MG63 (cell line): Measurements from ENCODE around the gene MCEMP1. TPM values are rescaled to one million over a fixed set of nuclear protein-coding genes. Genes with fewer than 3 reads are reported as not detected.

Source experiments
- DNase-seq: peaks from one replicate; pipeline ENCODE4 v3.0.0-alpha.2; 2020
- H3K27me3 ChIP-seq: fragments of 250-450 bp; sonication (Bioruptor Pico); 2 replicates; pipeline ENCODE4 v1.5.1; 2020; ENCODE audit warnings: mild to moderate bottlenecking, moderate library complexity
- H3K36me3 ChIP-seq: fragments of 250-450 bp; sonication (Bioruptor Pico); 2 replicates; pipeline ENCODE4 v1.5.1; 2020; ENCODE audit warnings: mild to moderate bottlenecking, moderate library complexity
- H3K4me3 ChIP-seq: fragments of 250-450 bp; sonication (Bioruptor Pico); 2 replicates; pipeline ENCODE4 v1.5.1; 2020; ENCODE audit warnings: mild to moderate bottlenecking, moderate library complexity
- H3K9me3 ChIP-seq: fragments of 250-450 bp; sonication (Bioruptor Pico); 2 replicates; pipeline ENCODE4 v1.5.1; 2020; ENCODE audit warnings: mild to moderate bottlenecking, moderate library complexity
- total RNA-seq: library from RNA; depleted of rRNA; stranded (reverse); fragments of >200 nt; shearing (Covaris generic); gene quantifications from 2 replicates; pipeline ENCODE4 v1.2.3, GENCODE V29; 2014; ENCODE audit warnings: low replicate concordance; rRNA removed

The MCEMP1 gene
- not detected in 2 replicates for total RNA-seq

- Histone ChIP-seq H3K4me3 (no peak within 1 kb of the TSS), H3K9me3 (peaks cover 14% of the 10 kb centered on the region), H3K27me3 (peaks cover 66% of the 10 kb centered on the region), H3K36me3 (no peaks in the 10 kb centered on the region)
- DNase-seq = no peak
Observed at GRCh38 chr19:7676854-7677253, at the start of gene MCEMP1. TSS of gene MCEMP1 (plus strand) at chr19:7677090. CDS start at chr19:7677121, 31 bp downstream.

GRCh38 chr19:7627166-7627565 lies 49.7 kb upstream of the MCEMP1 start:
- no peak for DNase-seq
- peaks cover 55% of the 10 kb centered on the region for H3K36me3 ChIP-seq
- no peak overlapping the region for H3K4me3 ChIP-seq
- H3K9me3 ChIP-seq = no peaks in the 10 kb centered on the region
- H3K27me3 ChIP-seq = no peaks in the 10 kb centered on the region

GRCh38 chr19:7628589-7629311 lies 48.1 kb upstream of the MCEMP1 start:
- Histone ChIP-seq H3K36me3 (peaks cover 43% of the 10 kb centered on the region), H3K4me3 (peak overlapping the region; percentile 93), H3K27me3 (no peaks in the 10 kb centered on the region), H3K9me3 (no peaks in the 10 kb centered on the region)
- no peak for DNase-seq

GRCh38 chr19:7629347-7630054 lies 47.4 kb upstream of the MCEMP1 start, which contains the start of the genes PET100 and XAB2:
TSS of gene PET100 (plus strand) at chr19:7629793. CDS start at chr19:7629834, 41 bp downstream.
TSS of gene XAB2 (minus strand) at chr19:7629545. CDS start at chr19:7629527, 18 bp downstream.
- no peaks in the 10 kb centered on the region; the same call in 1 of the 2 replicates for H3K27me3 ChIP-seq
- no peaks in the 10 kb centered on the region for H3K9me3 ChIP-seq
- DNase-seq = peak; percentile 99
- H3K4me3 ChIP-seq = peak within 1 kb of the TSS; percentile 93
- H3K36me3 ChIP-seq = peaks cover 37% of the 10 kb centered on the region

- H3K27me3 ChIP-seq = peaks cover 17% of the 10 kb centered on the region
- no peak overlapping the region for H3K4me3 ChIP-seq
- H3K36me3 ChIP-seq = peaks cover 22% of the 10 kb centered on the region
- H3K9me3 ChIP-seq = no peaks in the 10 kb centered on the region
- DNase-seq = no peak
Observed at GRCh38 chr19:7631577-7631976, 45.3 kb upstream of the MCEMP1 start.

- Histone ChIP-seq H3K27me3 (peaks cover 27% of the 10 kb centered on the region), H3K9me3 (no peaks in the 10 kb centered on the region), H3K4me3 (no peak overlapping the region), H3K36me3 (peaks cover 13% of the 10 kb centered on the region)
- no peak for DNase-seq
Observed at GRCh38 chr19:7632340-7633203, 44.3 kb upstream of the MCEMP1 start.

- Histone ChIP-seq H3K4me3 (no peak within 1 kb of the TSS), H3K36me3 (peaks cover 7% of the 10 kb centered on the region), H3K9me3 (no peaks in the 10 kb centered on the region), H3K27me3 (peaks cover 36% of the 10 kb centered on the region)
- no peak for DNase-seq
Observed at GRCh38 chr19:7633698-7634097, 43.2 kb upstream of the MCEMP1 start, which contains the start of gene PCP2. TSS of gene PCP2 (minus strand) at chr19:7633719. CDS start at chr19:7633457, 262 bp downstream.

- Histone ChIP-seq H3K4me3 (no peak overlapping the region), H3K36me3 (peaks cover 7% of the 10 kb centered on the region), H3K9me3 (no peaks in the 10 kb centered on the region), H3K27me3 (peaks cover 37% of the 10 kb centered on the region)
- DNase-seq = no peak
Observed at GRCh38 chr19:7635670-7636069, 41.2 kb upstream of the MCEMP1 start.

GRCh38 chr19:7636317-7636690 lies 40.6 kb upstream of the MCEMP1 start:
- DNase-seq = no peak
- Histone ChIP-seq H3K9me3 (no peaks in the 10 kb centered on the region), H3K36me3 (peaks cover 7% of the 10 kb centered on the region), H3K27me3 (peaks cover 37% of the 10 kb centered on the region), H3K4me3 (no peak overlapping the region; the same call in 1 of the 2 replicates)

GRCh38 chr19:7636691-7637373 lies 40.1 kb upstream of the MCEMP1 start, which contains the start of gene STXBP2:
TSS of gene STXBP2 (plus strand) at chr19:7637110. CDS start at chr19:7637150, 40 bp downstream.
- H3K4me3 ChIP-seq = peak within 1 kb of the TSS; percentile 38
- peaks cover 37% of the 10 kb centered on the region for H3K27me3 ChIP-seq
- H3K9me3 ChIP-seq = no peaks in the 10 kb centered on the region
- H3K36me3 ChIP-seq = peaks cover 7% of the 10 kb centered on the region
- peak; percentile 38 for DNase-seq

GRCh38 chr19:7637374-7638256 lies 39.3 kb upstream of the MCEMP1 start:
- no peaks in the 10 kb centered on the region for H3K9me3 ChIP-seq
- peak overlapping the region; percentile 38 for H3K4me3 ChIP-seq
- peaks cover 37% of the 10 kb centered on the region for H3K27me3 ChIP-seq
- H3K36me3 ChIP-seq = no peaks in the 10 kb centered on the region
- DNase-seq = no peak

GRCh38 chr19:7638802-7639465 lies 38.0 kb upstream of the MCEMP1 start:
- Histone ChIP-seq H3K27me3 (peaks cover 39% of the 10 kb centered on the region), H3K36me3 (no peaks in the 10 kb centered on the region), H3K9me3 (no peaks in the 10 kb centered on the region), H3K4me3 (no peak overlapping the region)
- no peak for DNase-seq

- H3K4me3 ChIP-seq = no peak overlapping the region
- H3K36me3 ChIP-seq = no peaks in the 10 kb centered on the region
- H3K27me3 ChIP-seq = peaks cover 37% of the 10 kb centered on the region
- DNase-seq = no peak
- no peaks in the 10 kb centered on the region for H3K9me3 ChIP-seq
Observed at GRCh38 chr19:7639863-7640348, 37.0 kb upstream of the MCEMP1 start.

GRCh38 chr19:7640803-7641202 lies 36.1 kb upstream of the MCEMP1 start:
- no peak for DNase-seq
- Histone ChIP-seq H3K9me3 (no peaks in the 10 kb centered on the region), H3K27me3 (peaks cover 33% of the 10 kb centered on the region), H3K36me3 (no peaks in the 10 kb centered on the region), H3K4me3 (no peak overlapping the region)
